Astrocyte (in vitro differentiated cells and primary cell): Measurements from ENCODE around the gene DIP2C.

Experiments
- CTCF ChIP-seq: IDR thresholded peaks from 2 replicates; pipeline ENCODE4 v1.5.1; 2011; ENCODE audit warnings: low read depth, mild to moderate bottlenecking, inconsistent platforms, low read length, moderate library complexity; ENCODE audit not compliant: insufficient read depth
- EZH2 ChIP-seq: IDR thresholded peaks from 2 replicates; pipeline ENCODE4 v1.6.1; 2012; ENCODE audit warnings: mild to moderate bottlenecking, low read length, inconsistent platforms; ENCODE audit not compliant: insufficient read depth

- TF ChIP-seq EZH2: no peak
- no peak for TF ChIP-seq CTCF
Measured at GRCh38 chr10:663466-663751, 26.1 kb downstream of the DIP2C start.
